ENCODE results near the gene SEMA3G.

- TF ChIP-seq CTCF (IDR thresholded peaks at IDR 0.05; ENCODE audit: borderline replicate concordance, extremely low read depth, low read length, poor library complexity, severe bottlenecking) (no peak), EZH2 (IDR thresholded peaks at IDR 0.05; ENCODE audit: borderline replicate concordance, low read depth, low read length, severe bottlenecking) (no peak)
Measured at GRCh38 chr3:52473026-52473425, 28.1 kb upstream of the SEMA3G start.
